Cardiac muscle cell (in vitro differentiated cells and primary cell): ENCODE data around the gene SRSF8. TPM values are rescaled to one million over a fixed set of nuclear protein-coding genes. Genes with fewer than 3 reads are reported as not detected.

Source experiments
- DNase-seq, 2 donors: peaks; one replicate each; pipeline versions ENCODE4 v3.0.0 to v3.0.0-alpha.2; 2010 to 2017; ENCODE audit warnings: low read depth in 1 of 2, low spot score in 1 of 2
- H3K27ac ChIP-seq: fragments of 200-600 bp; sonication (generic); 2 replicates; pipeline ENCODE4 v1.5.1; 2016
- H3K27me3 ChIP-seq: fragments of 200-600 bp; sonication (generic); 2 replicates; pipeline ENCODE4 v1.6.0; 2016; ENCODE audit warnings: control low read depth
- H3K36me3 ChIP-seq: fragments of 200-600 bp; sonication (generic); 2 replicates; pipeline ENCODE4 v1.5.1; 2016; ENCODE audit warnings: control low read depth
- H3K4me1 ChIP-seq: fragments of 200-600 bp; sonication (generic); 2 replicates; pipeline ENCODE4 v1.8.1; 2017; ENCODE audit warnings: low read depth, mild to moderate bottlenecking, mixed run types
- H3K4me3 ChIP-seq: fragments of 200-600 bp; sonication (generic); 2 replicates; pipeline ENCODE4 v1.5.1; 2016; ENCODE audit warnings: mild to moderate bottlenecking
- H3K9me3 ChIP-seq: fragments of 200-600 bp; sonication (generic); 2 replicates; pipeline ENCODE4 v1.5.1; 2017; ENCODE audit warnings: low read depth, mild to moderate bottlenecking, control low read depth
- CTCF ChIP-seq: IDR thresholded peaks from 2 replicates; pipeline ENCODE4 v1.5.1; 2012; ENCODE audit warnings: low read depth, mild to moderate bottlenecking, low read length
- polyA plus RNA-seq: library from polyadenylated mRNA; unstranded; fragments of >200 nt; fragmentation: Nextera tagmentation; extraction: Ambion mirVana; gene quantifications from 2 replicates; pipeline ENCODE4 v1.2.1, GENCODE V29; 2016
- total RNA-seq: library from RNA; depleted of rRNA; stranded (reverse); fragments of >200 nt; gene quantifications from 2 replicates; pipeline ENCODE4 v1.2.3, GENCODE V29; 2016

SRSF8 gene
- total and polyA plus RNA-seq, 2 experiments from 2014 or later: 19.0 to 43.0 TPM

- Histone ChIP-seq H3K4me1 (no peaks in the 10 kb centered on the region), H3K9me3 (no peaks in the 10 kb centered on the region), H3K4me3 (no peak overlapping the region), H3K27me3 (peaks cover 17% of the 10 kb centered on the region), H3K27ac (no peak overlapping the region), H3K36me3 (no peaks in the 10 kb centered on the region)
- no peak for TF ChIP-seq CTCF
- DNase-seq: peak in 1 of 2 donors; percentile 7
Observed at GRCh38 chr11:95058621-95059020, 8.1 kb upstream of the SRSF8 start.

GRCh38 chr11:95059046-95059445, 7.7 kb upstream of the SRSF8 start:
- no peaks in the 10 kb centered on the region for H3K4me1 ChIP-seq
- H3K9me3 ChIP-seq: no peaks in the 10 kb centered on the region
- no peak for DNase-seq
- no peak overlapping the region for H3K27ac ChIP-seq
- no peak overlapping the region for H3K4me3 ChIP-seq
- no peaks in the 10 kb centered on the region for H3K36me3 ChIP-seq
- peaks cover 17% of the 10 kb centered on the region for H3K27me3 ChIP-seq
- no peak for TF ChIP-seq CTCF

- no peaks in the 10 kb centered on the region for H3K9me3 ChIP-seq
- no peaks in the 10 kb centered on the region for H3K36me3 ChIP-seq
- H3K27ac ChIP-seq: no peak overlapping the region
- H3K4me1 ChIP-seq: peaks cover 13% of the 10 kb centered on the region
- H3K27me3 ChIP-seq: peaks cover 17% of the 10 kb centered on the region
- H3K4me3 ChIP-seq: no peak overlapping the region
- DNase-seq: no peak
- TF ChIP-seq CTCF: no peak
Observed at GRCh38 chr11:95065336-95065735, 1.4 kb upstream of the SRSF8 start.

- Histone ChIP-seq H3K36me3 (no peaks in the 10 kb centered on the region), H3K27ac (peak overlapping the region; percentile 90), H3K27me3 (peaks cover 3% of the 10 kb centered on the region), H3K4me3 (peak overlapping the region; percentile 70), H3K4me1 (peaks cover 13% of the 10 kb centered on the region), H3K9me3 (no peaks in the 10 kb centered on the region)
- peak; percentile 59 for TF ChIP-seq CTCF
- peak; percentile 84 for DNase-seq
Observed at GRCh38 chr11:95067039-95067840, 521 bp downstream of the SRSF8 start.

- peak overlapping the region; percentile 90 for H3K27ac ChIP-seq
- peaks cover 13% of the 10 kb centered on the region for H3K4me1 ChIP-seq
- H3K4me3 ChIP-seq: peak overlapping the region; percentile 70
- TF ChIP-seq CTCF: no peak
- no peaks in the 10 kb centered on the region for H3K36me3 ChIP-seq
- no peaks in the 10 kb centered on the region for H3K9me3 ChIP-seq
- H3K27me3 ChIP-seq: no peaks in the 10 kb centered on the region
- DNase-seq: no peak
Observed at GRCh38 chr11:95067841-95068219, 1.1 kb downstream of the SRSF8 start.
